Endometrium (tissue), 2 donors: ENCODE measurements around the gene MORC1.

Experiments used
- FAIRE-seq: peaks from 2 replicates; lab custom pipeline; 2012; peaks lifted over from hg19 to GRCh38; lab: Jason Lieb, UNC
- donor health status: control.
- donor health status: control.

Gene MORC1

GRCh38 chr3:108936924-108937689 lies 180.8 kb downstream of the MORC1 start:
- no peak for FAIRE-seq

- FAIRE-seq = no peak
Measured at GRCh38 chr3:108931035-108931434, 186.9 kb downstream of the MORC1 start.

- FAIRE-seq = no peak
Measured at GRCh38 chr3:108918866-108919265, 199.1 kb downstream of the MORC1 start.

GRCh38 chr3:108914774-108915641 lies 202.9 kb downstream of the MORC1 start:
- no peak for FAIRE-seq

GRCh38 chr3:108909799-108910198 lies 208.1 kb downstream of the MORC1 start:
- FAIRE-seq = no peak
